ENCODE data around the gene APOBR. TPM values are rescaled to one million over a fixed set of nuclear protein-coding genes. Genes with fewer than 3 reads are reported as not detected.

APOBR gene
- total and polyA plus RNA-seq, 3 donors from 2014 or later = 2.1 to 3.1 (median 2.9) TPM

- H3K27me3 ChIP-seq = no peaks in the 10 kb centered on the region
- intact Hi-C loops (cut with DNase I; ENCODE audit: low total_unique reads) = no loop called here
- H3K9me3 ChIP-seq = no peaks in the 10 kb centered on the region
- TF ChIP-seq CTCF (IDR thresholded peaks at IDR 0.05) (no peak), POLR2A (IDR thresholded peaks at IDR 0.05) (no peak)
- WGBS, 2 donors = 0 to 1% methylated on average over 12 to 35 of the region's 42 CpGs
- H3K27ac ChIP-seq = peak overlapping the region; percentile 95 to 98
- peaks cover 5% of the 10 kb centered on the region for H3K4me1 ChIP-seq
- H3K36me3 ChIP-seq (ENCODE audit: low read depth, missing control alignments) = no peaks in the 10 kb centered on the region
- peak; percentile 59 for DNase-seq
- H3K4me3 ChIP-seq = peak overlapping the region; percentile 91 to 93
Measured at GRCh38 chr16:28491230-28491969, 3.0 kb upstream of the APOBR start.

GRCh38 chr16:28491970-28492474 is 2.4 kb upstream of the APOBR start, which contains the start of gene CLN3:
TSS of gene CLN3 (minus strand) at chr16:28492074. CDS start at chr16:28491759, 315 bp downstream.
- intact Hi-C loops (cut with DNase I; ENCODE audit: low total_unique reads) = no loop called here
- Histone ChIP-seq H3K27me3 (no peaks in the 10 kb centered on the region), H3K9me3 (no peaks in the 10 kb centered on the region), H3K4me3 (peak within 1 kb of the TSS; percentile 91 to 93), H3K4me1 (peaks cover 5% of the 10 kb centered on the region), H3K36me3 (ENCODE audit: low read depth, missing control alignments) (no peaks in the 10 kb centered on the region), H3K27ac (peak within 1 kb of the TSS; percentile 95 to 98)
- TF ChIP-seq CTCF (IDR thresholded peaks at IDR 0.05) (peak in 2 of 3 experiments; percentile 13 to 25), POLR2A (IDR thresholded peaks at IDR 0.05) (no peak)
- DNase-seq = peak; percentile 97
- WGBS, 2 donors = 0% methylated on average over 18 to 21 of the region's 21 CpGs

- no peak for DNase-seq
- intact Hi-C loops (cut with DNase I; ENCODE audit: low total_unique reads) = no loop called here
- H3K36me3 ChIP-seq (ENCODE audit: low read depth, missing control alignments) = no peaks in the 10 kb centered on the region
- no peaks in the 10 kb centered on the region for H3K9me3 ChIP-seq
- H3K4me1 ChIP-seq = peaks cover 5% of the 10 kb centered on the region
- peak overlapping the region; percentile 95 to 98 for H3K27ac ChIP-seq
- TF ChIP-seq POLR2A (IDR thresholded peaks at IDR 0.05) (no peak), CTCF (IDR thresholded peaks at IDR 0.05) (no peak)
- WGBS, 2 donors = 40 to 51% methylated on average over 4 of the region's 4 CpGs
- no peaks in the 10 kb centered on the region for H3K27me3 ChIP-seq
- peak overlapping the region; percentile 91 to 93 for H3K4me3 ChIP-seq
Measured at GRCh38 chr16:28492511-28492910, 1.9 kb upstream of the APOBR start.

GRCh38 chr16:28495098-28495793 is 803 bp downstream of the APOBR start:
- Histone ChIP-seq H3K27ac (no peak overlapping the region), H3K4me3 (no peak overlapping the region)

More at GRCh38 chr16:28495098-28495793, 803 bp downstream of the APOBR start:
- Histone ChIP-seq H3K4me1 (peaks cover 5% of the 10 kb centered on the region), H3K27me3 (no peaks in the 10 kb centered on the region), H3K36me3 (ENCODE audit: low read depth, missing control alignments) (no peaks in the 10 kb centered on the region), H3K9me3 (no peaks in the 10 kb centered on the region)
- DNase-seq = no peak
- intact Hi-C loops (cut with DNase I; ENCODE audit: low total_unique reads) = no loop called here
- TF ChIP-seq POLR2A (IDR thresholded peaks at IDR 0.05) (no peak), CTCF (IDR thresholded peaks at IDR 0.05) (no peak)
- 83 to 87% methylated on average over 13 of the region's 13 CpGs for WGBS, 2 donors

Data from testis (tissue), 3 donors.